GM21786 (cell line): ENCODE data around the gene MTG1.
A peak's percentile ranks its signal among the peaks of the same experiment; 100 is the strongest.
"Not testable (repeated sequence)": the region's sequence is repeated elsewhere in the genome, so short reads cannot be mapped to it uniquely, and the experiment has no call there.

Experiments used
- ATAC-seq: cut with Tn5 transposase; IDR thresholded peaks from one replicate; pipeline ENCODE4 v1.9.1; 2021; ENCODE audit not compliant: unreplicated experiment

MTG1 gene

GRCh38 chr10:133377818-133378250 lies 16.1 kb upstream of the MTG1 start:
- ATAC-seq: no peak

GRCh38 chr10:133378251-133379096 lies 15.5 kb upstream of the MTG1 start:
- ATAC-seq: peak; percentile 38

GRCh38 chr10:133379152-133379800 lies 14.7 kb upstream of the MTG1 start, which contains the start of gene PAOX:
Gene PAOX, plus strand, starts transcription at chr10:133379262. Its CDS starts 55 bp downstream, at chr10:133379317.
- ATAC-seq: peak; percentile 56

GRCh38 chr10:133379801-133380666 lies 13.9 kb upstream of the MTG1 start:
- no peak for ATAC-seq

- no peak for ATAC-seq
These were observed 12.9 kb upstream of the MTG1 start for GRCh38 chr10:133381036-133381435.

DNA sequence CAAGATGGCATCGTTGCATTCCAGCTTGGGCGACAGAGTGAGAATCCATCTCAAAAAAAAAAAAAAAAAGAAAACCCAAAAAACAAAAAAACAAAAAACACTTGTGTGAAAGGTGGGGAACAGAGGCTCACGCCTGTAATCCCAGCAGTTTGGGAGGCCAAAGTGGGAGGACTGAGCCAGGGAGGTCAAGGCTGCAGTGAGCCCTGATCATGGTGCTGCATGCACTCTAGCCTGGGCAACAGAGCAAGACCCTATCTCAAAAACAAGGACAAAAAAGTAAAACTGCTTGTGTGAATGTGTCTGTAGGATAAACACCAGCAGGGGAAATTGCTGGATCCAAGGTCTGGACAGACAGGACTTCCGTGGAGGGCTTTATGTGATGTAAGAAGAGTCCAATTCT lies 10.4 kb upstream of the MTG1 start:
- no peak for ATAC-seq

GRCh38 chr10:133384071-133384470 lies 9.9 kb upstream of the MTG1 start:
- no peak for ATAC-seq

GRCh38 chr10:133385214-133385613 lies 8.7 kb upstream of the MTG1 start:
- ATAC-seq: no peak

DNA sequence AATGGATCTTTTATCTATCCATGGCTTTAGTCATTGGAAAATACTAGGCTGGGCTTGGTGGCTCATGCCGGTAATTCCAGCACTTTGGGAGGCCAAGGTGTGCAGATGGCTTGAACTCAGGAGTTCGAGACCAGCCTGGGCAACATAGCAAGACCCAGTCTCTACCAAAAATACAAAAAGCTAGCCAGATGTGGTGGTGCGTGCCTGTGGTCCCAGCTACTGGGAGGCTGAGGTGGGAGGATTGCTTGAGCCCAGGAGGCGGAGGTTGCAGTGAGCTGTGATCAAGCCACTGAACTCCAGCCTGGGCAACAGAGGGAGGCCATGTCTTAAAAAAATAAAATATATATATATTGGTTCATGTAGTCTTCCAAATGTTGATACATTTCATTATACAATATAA lies 7.0 kb upstream of the MTG1 start:
- not testable (repeated sequence) for ATAC-seq

DNA sequence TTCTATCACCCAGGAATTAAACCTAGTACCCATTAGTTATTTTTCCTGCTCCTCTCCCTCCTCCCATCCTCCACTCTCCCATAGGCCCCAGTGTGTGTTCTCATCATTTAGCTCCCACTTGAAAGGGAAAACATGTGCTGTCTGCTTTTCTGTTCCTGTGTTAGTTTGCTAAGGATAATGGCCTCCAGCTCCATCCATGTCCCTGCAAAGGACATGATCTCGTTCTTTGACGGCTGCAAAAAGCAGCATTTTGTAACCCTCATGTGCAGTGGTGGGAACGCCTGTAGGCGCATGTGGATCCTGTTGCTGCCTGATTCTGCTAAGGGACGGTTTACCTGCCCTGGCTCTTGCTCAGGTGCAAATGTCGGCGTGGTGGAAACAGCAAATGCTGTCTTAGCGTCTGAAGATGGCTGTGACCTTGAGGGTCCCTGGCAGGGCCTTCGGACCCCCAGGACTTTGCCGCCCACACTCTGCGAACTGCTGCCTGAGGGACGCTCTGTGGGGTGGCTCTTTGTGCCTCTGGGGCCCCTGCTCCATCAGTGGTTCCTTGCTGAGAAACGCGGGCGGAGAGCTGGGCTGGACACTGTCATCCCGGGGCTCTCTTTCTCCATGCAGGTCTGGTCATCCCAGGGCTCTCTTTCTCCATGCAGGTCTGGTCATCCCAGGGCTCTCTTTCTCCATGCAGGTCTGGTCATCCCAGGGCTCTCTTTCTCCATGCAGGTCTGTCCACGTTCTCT lies 5.6 kb upstream of the MTG1 start:
- ATAC-seq: no peak

DNA sequence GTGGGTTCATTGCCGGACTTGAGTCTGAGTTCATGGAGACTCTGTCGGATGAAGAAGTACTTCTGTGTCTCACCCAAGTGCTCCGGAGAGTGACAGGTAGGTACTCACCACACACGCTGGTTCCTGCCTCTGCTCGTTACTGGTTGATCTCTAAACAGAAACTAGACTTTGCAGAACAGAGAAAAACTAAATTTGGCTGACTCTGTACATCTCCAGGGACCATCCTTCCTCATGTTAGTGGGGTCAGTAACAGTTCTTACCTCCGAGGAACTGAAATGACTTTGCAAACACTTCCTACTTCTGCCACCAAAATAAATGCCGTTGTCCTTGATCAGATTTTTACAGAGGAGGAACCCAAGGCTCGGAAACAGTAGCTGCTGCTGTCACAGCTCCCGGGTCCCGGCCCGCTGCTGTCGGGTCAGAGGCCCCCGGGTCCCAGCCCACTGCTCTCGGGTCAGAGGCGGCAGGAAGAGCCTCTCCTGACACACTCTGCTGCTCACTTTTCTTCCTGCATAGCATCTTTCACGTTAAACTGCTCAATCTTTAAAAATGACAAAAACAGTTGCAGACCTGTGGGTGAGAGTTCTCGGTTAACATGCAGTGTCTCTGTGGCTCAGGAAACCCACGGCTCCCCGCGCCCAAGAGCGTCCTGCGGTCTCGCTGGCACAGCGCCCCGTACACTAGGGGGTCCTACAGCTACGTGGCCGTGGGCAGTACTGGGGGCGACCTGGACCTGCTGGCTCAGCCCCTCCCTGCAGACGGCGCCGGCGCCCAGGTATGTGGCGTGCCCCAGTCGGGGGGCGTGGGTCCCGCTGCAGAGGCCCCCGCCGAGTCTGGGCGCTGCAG lies 4.8 kb upstream of the MTG1 start:
- peak; percentile 81 for ATAC-seq

- ATAC-seq: no peak
These were observed 3.2 kb upstream of the MTG1 start for GRCh38 chr10:133390597-133391248.

- ATAC-seq: no peak
These were observed 2.7 kb upstream of the MTG1 start for GRCh38 chr10:133391249-133391635.

DNA sequence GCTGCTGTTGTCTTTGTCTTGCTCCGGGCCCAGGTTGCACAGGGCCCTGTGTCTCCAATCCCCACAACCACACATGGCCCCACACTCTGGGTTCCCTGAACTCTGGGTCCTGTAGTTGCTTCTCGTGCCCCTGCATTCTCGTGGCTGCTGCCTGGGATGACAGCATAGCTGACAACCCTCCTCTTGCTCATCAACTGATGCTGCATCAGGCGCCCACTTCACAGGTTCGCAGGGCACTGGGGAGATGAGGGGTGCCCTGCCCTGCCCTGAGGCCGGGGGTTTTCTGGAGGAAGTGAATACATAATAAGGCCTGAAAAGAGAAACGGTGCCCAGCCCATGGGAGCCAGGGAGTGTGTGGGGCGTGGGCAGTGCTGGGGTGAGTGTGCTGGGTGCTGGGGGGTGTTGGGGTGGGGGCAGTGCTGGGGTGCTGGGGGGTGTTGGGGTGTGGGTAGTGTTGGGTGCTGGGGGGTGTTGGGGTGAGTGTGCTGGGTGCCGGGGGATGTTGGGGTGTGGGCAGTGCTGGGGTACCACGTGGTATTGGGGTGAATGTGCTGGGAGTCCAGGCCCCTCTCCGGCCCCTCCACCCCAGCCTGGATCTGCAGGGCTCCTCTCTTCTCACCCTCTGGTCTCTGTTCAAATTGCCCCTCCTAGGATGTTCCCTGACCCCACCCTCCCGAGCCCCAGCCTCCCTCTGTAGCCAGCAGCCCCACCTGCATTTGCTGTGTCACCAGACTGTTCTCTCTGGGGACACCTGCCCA lies 2.0 kb upstream of the MTG1 start:
- no peak for ATAC-seq

DNA sequence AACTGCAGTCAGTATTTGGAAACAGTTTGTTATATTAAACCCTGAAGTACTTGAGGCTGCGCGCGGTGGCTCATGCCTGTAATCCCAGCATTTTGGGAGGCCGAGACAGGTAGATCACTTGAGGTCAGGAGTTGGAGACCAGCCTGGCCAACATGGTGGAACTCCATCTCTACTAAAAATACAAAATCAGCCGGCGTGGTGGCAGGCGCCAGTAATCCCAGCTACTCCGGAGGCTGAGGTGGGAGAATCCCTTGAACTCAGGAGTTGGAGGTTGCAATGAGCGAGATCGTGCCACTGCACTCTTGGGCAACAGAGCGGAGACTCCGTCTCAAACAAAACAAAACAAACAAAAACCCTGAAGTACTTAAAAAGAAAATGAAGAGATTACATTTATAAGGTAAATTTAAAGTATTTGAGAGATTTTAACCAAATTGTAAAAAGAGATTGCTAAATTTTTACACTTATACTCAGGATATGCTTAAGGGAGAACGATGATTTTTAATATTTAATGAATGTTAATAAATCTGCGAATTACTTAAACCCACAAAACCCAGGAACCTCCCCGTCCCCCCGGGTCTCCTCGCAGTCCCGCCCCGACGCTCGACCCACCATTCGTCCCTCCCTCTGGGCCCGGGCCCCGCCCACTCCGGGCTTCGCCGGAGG lies 425 bp upstream of the MTG1 start:
- no peak for ATAC-seq

GRCh38 chr10:133394801-133395221 lies 854 bp downstream of the MTG1 start:
- ATAC-seq: no peak

DNA sequence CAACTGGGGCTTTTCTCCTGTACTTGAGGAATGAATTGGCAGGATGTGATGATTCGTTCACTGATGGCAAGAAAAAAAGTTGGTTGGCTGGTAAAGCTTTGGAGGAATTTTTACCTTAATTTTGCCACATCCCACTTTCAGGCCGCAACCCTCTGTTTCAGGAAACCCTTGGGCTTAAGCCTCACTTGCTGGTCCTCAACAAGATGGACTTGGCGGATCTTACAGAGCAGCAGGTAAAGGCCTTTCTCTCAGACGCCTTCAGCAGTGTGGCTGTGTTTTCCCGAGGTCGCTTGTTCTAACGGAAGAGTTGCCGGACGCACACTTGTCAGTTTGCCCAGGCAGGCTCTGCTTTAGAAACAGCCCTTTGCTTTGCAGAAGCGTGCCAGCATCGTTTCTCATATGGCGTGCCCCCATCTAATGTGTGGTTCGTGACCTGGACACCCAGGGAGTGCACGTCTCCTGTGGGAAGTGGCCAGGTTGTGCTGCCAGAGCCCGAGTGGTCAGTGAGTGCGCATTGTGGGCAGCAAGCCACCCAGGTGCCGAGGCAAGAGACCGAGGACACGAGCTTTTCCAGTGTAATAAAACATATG lies 2.2 kb downstream of the MTG1 start:
- ATAC-seq: no peak

DNA sequence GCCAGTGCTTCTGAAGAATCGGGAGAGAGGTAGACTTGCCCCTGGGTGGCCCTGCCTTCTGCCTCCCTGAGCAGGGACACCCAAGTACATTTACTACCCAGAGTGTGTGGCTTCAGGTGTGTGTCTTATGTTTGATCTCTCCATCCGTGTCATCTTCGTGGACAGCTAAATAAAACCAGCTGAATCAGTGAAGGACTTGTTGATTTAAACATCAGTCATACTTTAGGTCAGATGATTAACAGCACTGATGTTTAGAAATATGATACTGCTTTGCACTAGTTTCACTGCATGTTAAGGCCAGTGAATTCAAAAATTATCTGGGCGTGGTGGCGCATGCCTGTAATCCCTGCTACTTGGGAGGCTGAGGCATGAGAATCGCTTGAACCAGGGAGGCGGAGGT lies 4.0 kb downstream of the MTG1 start:
- no peak for ATAC-seq
